Measurements from ENCODE around the gene SYNE1.

SYNE1 gene

GRCh38 chr6:152071843-152072242 lies 565.3 kb downstream of the SYNE1 start:
- TF ChIP-seq, protein P1, sequence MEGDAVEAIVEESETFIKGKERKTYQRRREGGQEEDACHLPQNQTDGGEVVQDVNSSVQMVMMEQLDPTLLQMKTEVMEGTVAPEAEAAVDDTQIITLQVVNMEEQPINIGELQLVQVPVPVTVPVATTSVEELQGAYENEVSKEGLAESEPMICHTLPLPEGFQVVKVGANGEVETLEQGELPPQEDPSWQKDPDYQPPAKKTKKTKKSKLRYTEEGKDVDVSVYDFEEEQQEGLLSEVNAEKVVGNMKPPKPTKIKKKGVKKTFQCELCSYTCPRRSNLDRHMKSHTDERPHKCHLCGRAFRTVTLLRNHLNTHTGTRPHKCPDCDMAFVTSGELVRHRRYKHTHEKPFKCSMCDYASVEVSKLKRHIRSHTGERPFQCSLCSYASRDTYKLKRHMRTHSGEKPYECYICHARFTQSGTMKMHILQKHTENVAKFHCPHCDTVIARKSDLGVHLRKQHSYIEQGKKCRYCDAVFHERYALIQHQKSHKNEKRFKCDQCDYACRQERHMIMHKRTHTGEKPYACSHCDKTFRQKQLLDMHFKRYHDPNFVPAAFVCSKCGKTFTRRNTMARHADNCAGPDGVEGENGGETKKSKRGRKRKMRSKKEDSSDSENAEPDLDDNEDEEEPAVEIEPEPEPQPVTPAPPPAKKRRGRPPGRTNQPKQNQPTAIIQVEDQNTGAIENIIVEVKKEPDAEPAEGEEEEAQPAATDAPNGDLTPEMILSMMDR (IDR thresholded peaks at IDR 0.05; ENCODE audit: borderline replicate concordance, insufficient read depth, low read depth, low read length) = no peak
- H3K4me3 ChIP-seq (ENCODE audit: low read depth, low read length) = no peak overlapping the region
